Mesenteric fat pad (tissue), 1 donor: ENCODE data around the gene TBC1D5. TPM values are rescaled to one million over a fixed set of nuclear protein-coding genes. Genes with fewer than 3 reads are reported as not detected.

Source experiments
- DNase-seq: peaks from one replicate; pipeline ENCODE4 v3.0.0-alpha.2; 2020; ENCODE audit warnings: low spot score
- total RNA-seq: library from RNA; stranded (reverse); fragmentation: NEBNext Ultra II Directional; extraction: Animal tissue kit (Norgen Biotek cat#: 25700); gene quantifications from one replicate; pipeline ENCODE4 v1.2.1, GENCODE V29; 2021
- donor health status: DM: yes; HTN: yes; CAD: no.

TBC1D5 gene
- total RNA-seq, 1 donor from 2014 or later = 50.1 TPM

- DNase-seq = no peak
Observed at GRCh38 chr3:17602126-17602525, 140.3 kb downstream of the TBC1D5 start.

- DNase-seq = no peak
Observed at GRCh38 chr3:17592956-17593355, 149.5 kb downstream of the TBC1D5 start.

- no peak for DNase-seq
Observed at GRCh38 chr3:17590465-17590864, 152.0 kb downstream of the TBC1D5 start.

GRCh38 chr3:17589888-17590287, 152.5 kb downstream of the TBC1D5 start:
- no peak for DNase-seq

GRCh38 chr3:17588422-17588821, 154.0 kb downstream of the TBC1D5 start:
- DNase-seq = no peak

- DNase-seq = no peak
Observed at GRCh38 chr3:17585394-17586325, 156.8 kb downstream of the TBC1D5 start.

GRCh38 chr3:17584066-17584465, 158.4 kb downstream of the TBC1D5 start:
- no peak for DNase-seq

- DNase-seq = no peak
Observed at GRCh38 chr3:17583530-17583929, 158.9 kb downstream of the TBC1D5 start.

- no peak for DNase-seq
Observed at GRCh38 chr3:17581421-17582080, 160.9 kb downstream of the TBC1D5 start.

GRCh38 chr3:17580901-17581300, 161.5 kb downstream of the TBC1D5 start:
- no peak for DNase-seq

GRCh38 chr3:17579289-17580031, 163.0 kb downstream of the TBC1D5 start:
- no peak for DNase-seq

- DNase-seq = no peak
Observed at GRCh38 chr3:17577796-17578520, 164.5 kb downstream of the TBC1D5 start.

GRCh38 chr3:17573396-17573795, 169.0 kb downstream of the TBC1D5 start:
- DNase-seq = no peak

- no peak for DNase-seq
Observed at GRCh38 chr3:17571686-17572085, 170.7 kb downstream of the TBC1D5 start.

GRCh38 chr3:17562845-17563244, 179.6 kb downstream of the TBC1D5 start:
- DNase-seq = no peak

GRCh38 chr3:17558565-17558964, 183.9 kb downstream of the TBC1D5 start:
- DNase-seq = no peak

GRCh38 chr3:17557749-17558463, 184.5 kb downstream of the TBC1D5 start:
- DNase-seq = no peak

- no peak for DNase-seq
Observed at GRCh38 chr3:17555525-17555924, 186.9 kb downstream of the TBC1D5 start.

GRCh38 chr3:17554078-17554477, 188.4 kb downstream of the TBC1D5 start:
- DNase-seq = no peak

GRCh38 chr3:17553080-17553479, 189.4 kb downstream of the TBC1D5 start:
- no peak for DNase-seq
